K562 (cell line): Measurements from ENCODE around the gene EFCAB12. TPM values are rescaled to one million over a fixed set of nuclear protein-coding genes. Genes with fewer than 3 reads are reported as not detected.

ENCODE experiments used
- ATAC-seq: fragments of 200-7000 bp; cut with Tn5 transposase; 3 replicates; pipeline ENCODE4 v1.9.1; 2020; ENCODE audit warnings: moderate library complexity
- BruUV-seq: library from RNA; stranded (reverse); fragments of 400-500 nt; replicated peaks from 2 replicates; lab custom pipeline; 2021; lab: Mats Ljungman, UMichigan
- CTCF ChIA-PET: fragments of 300-600 bp; formaldehyde crosslinking; extraction: SDS; loops from one replicate; lab custom pipeline; 2021; ENCODE audit warnings: low intra/inter-chr PET ratio; lab: Yijun Ruan, JAX
- POLR2A ChIA-PET: fragments of 300-600, 350-650 bp; sonication (Branson Sonifier 250); formaldehyde crosslinking; extraction: SDS; loops from one replicate; lab custom pipeline; 2021; ENCODE audit warnings: antibody characterized with exemption, inconsistent platforms; lab: Yijun Ruan, JAX
- DNase-seq, 4 experiments: peaks; one replicate each; pipeline versions ENCODE4 v3.0.0 to v3.0.0-alpha.2; 2011 to 2018; ENCODE audit warnings: low spot score in 3 of 4, mixed read lengths in 3 of 4; ENCODE audit errors: extremely low read depth in 1 of 4
- FAIRE-seq: peaks from 2 replicates; lab custom pipeline; 2011; peaks lifted over from hg19 to GRCh38; lab: Jason Lieb, UNC
- H2AFZ ChIP-seq: 2 replicates; pipeline ENCODE4 v1.6.0; 2011; ENCODE audit warnings: low read depth, low read length, control low read depth, inconsistent platforms
- H3K27ac ChIP-seq: fragments of 200-600 bp; 3 replicates; pipeline ENCODE4 v1.8.0; 2011; ENCODE audit warnings: low read depth, mild to moderate bottlenecking, control low read depth, inconsistent platforms, low read length, moderate library complexity, mixed read lengths; ENCODE audit errors: extremely low read depth
- H3K27me3 ChIP-seq, 2 experiments: fragments of 300-600 bp in 1 of 2; 2 replicates in 1 of 2; 3 replicates in 1 of 2; pipeline versions ENCODE4 v1.6.0 to v1.8.0; 2011; ENCODE audit warnings: inconsistent platforms in 2 of 2, low read length in 2 of 2, mild to moderate bottlenecking in 1 of 2, mixed read lengths in 1 of 2, moderate library complexity in 1 of 2; ENCODE audit not compliant: control insufficient read depth in 2 of 2, insufficient read depth in 2 of 2
- H3K36me3 ChIP-seq: fragments of 300-600 bp; 3 replicates; pipeline ENCODE4 v1.8.0; 2011; ENCODE audit warnings: mild to moderate bottlenecking, low read length, inconsistent platforms; ENCODE audit not compliant: control insufficient read depth, insufficient read depth
- H3K4me1 ChIP-seq, 2 experiments: fragments of 200-600 bp in 1 of 2; replicated peaks in 1 of 2; 2 replicates in 1 of 2; 3 replicates in 1 of 2; pipeline versions ENCODE4 v1.5.1 to v1.8.0; 2011; ENCODE audit warnings: inconsistent platforms in 2 of 2, low read length in 2 of 2, mild to moderate bottlenecking in 1 of 2, mixed read lengths in 1 of 2, moderate library complexity in 1 of 2; ENCODE audit not compliant: control insufficient read depth in 2 of 2, insufficient read depth in 2 of 2
- H3K4me2 ChIP-seq: 2 replicates; pipeline ENCODE4 v1.6.1; 2011; ENCODE audit warnings: low read length, control low read depth, inconsistent platforms, mixed read lengths; ENCODE audit not compliant: insufficient read depth
- H3K4me3 ChIP-seq: fragments of 200-600 bp; sonication (generic), shearing (Covaris generic); 2 replicates; pipeline ENCODE4 v1.5.1; 2016; ENCODE audit warnings: control low read depth, inconsistent platforms
- H3K79me2 ChIP-seq: fragments of 200-600 bp; 3 replicates; pipeline ENCODE4 v1.8.0; 2011; ENCODE audit warnings: low read length, inconsistent platforms; ENCODE audit not compliant: control insufficient read depth, insufficient read depth
- H3K9ac ChIP-seq, 2 experiments: 2 replicates each; pipeline versions ENCODE4 v1.6.0 to v1.6.1; 2011; ENCODE audit warnings: low read depth in 2 of 2, low read length in 2 of 2, control low read depth in 1 of 2, inconsistent platforms in 1 of 2, mild to moderate bottlenecking in 1 of 2, mixed read lengths in 1 of 2; ENCODE audit not compliant: insufficient read depth in 1 of 2
- H3K9me1 ChIP-seq: one replicate; pipeline ENCODE4 v1.6.0; 2011; ENCODE audit warnings: inconsistent platforms, mild to moderate bottlenecking, low read length, moderate library complexity; ENCODE audit not compliant: control insufficient read depth, insufficient read depth
- H3K9me3 ChIP-seq: replicated peaks from 2 replicates; pipeline ENCODE4 v1.5.1; 2011; ENCODE audit warnings: low read depth, low read length, inconsistent platforms; ENCODE audit not compliant: control insufficient read depth, insufficient read depth
- H4K20me1 ChIP-seq: replicated peaks from 2 replicates; pipeline ENCODE4 v1.6.1; 2011; ENCODE audit warnings: low read length, inconsistent platforms, mixed read lengths; ENCODE audit not compliant: control insufficient read depth, insufficient read depth
- E4F1 ChIP-seq: fragments of 250-450 bp; sonication (Bioruptor Pico); IDR thresholded peaks from 2 replicates; pipeline ENCODE4 v1.5.0; 2021; ENCODE audit warnings: mild to moderate bottlenecking, borderline replicate concordance
- ELF2 ChIP-seq: fragments of 250-450 bp; sonication (Bioruptor Pico); IDR thresholded peaks from 2 replicates; pipeline ENCODE4 v1.5.0; 2021; ENCODE audit warnings: mild to moderate bottlenecking
- ERF ChIP-seq: fragments of 450-650 bp; formaldehyde crosslinking; IDR thresholded peaks from 2 replicates; pipeline ENCODE4 v1.4.0; 2020; ENCODE audit warnings: mild to moderate bottlenecking, mixed read lengths
- ETS2 ChIP-seq: IDR thresholded peaks from 2 replicates; pipeline ENCODE4 v1.6.1; 2016; ENCODE audit warnings: borderline replicate concordance, missing genetic modification characterization, mild to moderate bottlenecking, moderate library complexity, missing compliant biosample characterization; ENCODE audit not compliant: poor library complexity, severe bottlenecking
- HLTF ChIP-seq: fragments of 450-650 bp; IDR thresholded peaks from 2 replicates; pipeline ENCODE4 v1.6.1; 2016
- KAT2B ChIP-seq: IDR thresholded peaks from one replicate; pipeline ENCODE4 v1.6.1; 2012; ENCODE audit warnings: low read depth, mild to moderate bottlenecking, control low read depth, inconsistent platforms, low read length, moderate library complexity
- NFYB ChIP-seq: IDR thresholded peaks from 2 replicates; pipeline ENCODE4 v1.6.1; 2011; ENCODE audit warnings: mild to moderate bottlenecking, moderate library complexity; ENCODE audit not compliant: insufficient read length; ENCODE audit errors: extremely low read depth
- ZNF511 ChIP-seq: sonication (generic); formaldehyde crosslinking; IDR thresholded peaks from 2 replicates; pipeline ENCODE4 v1.8.0; 2022; ENCODE audit warnings: mild to moderate bottlenecking, missing genetic modification reagents
- ZNF778 ChIP-seq: fragments of 450-650 bp; formaldehyde crosslinking; IDR thresholded peaks from 2 replicates; pipeline ENCODE4 v1.4.0; 2020; ENCODE audit warnings: mild to moderate bottlenecking, moderate library complexity
- WGBS: fragments of 100-300 bp; shearing (Covaris generic); methylation state at CpG from one replicate; pipeline ENCODE4 v1.1.6; 2016; ENCODE audit warnings: low coverage, mixed read lengths; ENCODE audit not compliant: insufficient coverage; ENCODE audit errors: missing lambda C conversion rate; 5-methylcytosine and 5-hydroxymethylcytosine counted together
- in situ Hi-C: fragments of 300-500 bp; cut with MboI; formaldehyde crosslinking; loops from 4 replicates; pipeline ENCODE4 v1.15.0; 2018; ENCODE audit warnings: inconsistent platforms, mixed read lengths
- intact Hi-C: fragments of 100-400 bp; cut with micrococcal nuclease; formaldehyde crosslinking; loops from 2 replicates; pipeline ENCODE4 v1.14.2; 2022
- polyA plus RNA-seq, 8 experiments: library from polyadenylated mRNA; depleted of rRNA in 4 of 8; stranded (reverse) in 5 of 8; unstranded in 3 of 8; fragments of >200 nt; fragmentation: Nextera tagmentation in 2 of 8; fragmentation: Illumina TruSeq in 1 of 8; extraction: Ambion mirVana in 2 of 8; extraction: Trizol in 1 of 8; gene quantifications; 2 replicates each; pipeline versions ENCODE4 v1.2.1 to v1.2.3, GENCODE V29; 2011 to 2014; ENCODE audit warnings: inconsistent platforms in 1 of 8, missing spikeins in 1 of 8
- total RNA-seq, 7 experiments: library from RNA; depleted of rRNA in 6 of 7; stranded (reverse); fragments of >200 nt in 6 of 7; fragmentation: Illumina TruSeq in 2 of 7; extraction: Trizol in 2 of 7; gene quantifications; 2 replicates each; pipeline versions ENCODE4 v1.2.1 to v1.2.3, GENCODE V29; 2011 to 2021; ENCODE audit warnings: low replicate concordance in 1 of 7

EFCAB12 gene
- total and polyA plus RNA-seq, 9 of the 15 experiments (the other 6 are each of a cell fraction or from before 2014, with no cell fraction given): 0.08 to 0.95 (median 0.56) TPM; not detected in 1

- TF ChIP-seq E4F1 (CRISPR knock-in tag) (no peak), HLTF (no peak), NFYB (no peak), ZNF778 (no peak), ZNF511 (CRISPR knock-in tag) (no peak), ERF (CRISPR knock-in tag) (no peak), ELF2 (CRISPR knock-in tag) (no peak)
Measured at GRCh38 chr3:129357616-129358015, 70.8 kb downstream of the EFCAB12 start (continued).

- POLR2A ChIA-PET: no interaction called here
- no peak for DNase-seq
- in situ Hi-C loops: no loop called here
- TF ChIP-seq KAT2B: no peak
- TF ChIP-seq ETS2 (tag): no peak
Measured at GRCh38 chr3:129356756-129357425, 71.5 kb downstream of the EFCAB12 start.

More at GRCh38 chr3:129356756-129357425, 71.5 kb downstream of the EFCAB12 start:
- Histone ChIP-seq H3K4me1 (peaks cover 3 to 21% of the 10 kb centered on the region in 2 experiments; a peak in 4 of 5 replicates), H3K4me3 (no peak overlapping the region), H2AFZ (no peak overlapping the region), H3K36me3 (no peaks in the 10 kb centered on the region), H3K27ac (no peak overlapping the region), H3K9me3 (no peaks in the 10 kb centered on the region), H3K27me3 (no peaks in the 10 kb centered on the region), H3K79me2 (no peaks in the 10 kb centered on the region), H4K20me1 (no peaks in the 10 kb centered on the region), H3K4me2 (no peak overlapping the region), H3K9me1 (no peaks in the 10 kb centered on the region), H3K9ac (no peak overlapping the region)
- ATAC-seq (no peak), FAIRE-seq (no peak)
- intact Hi-C loops: no loop called here
- CTCF ChIA-PET: no interaction called here
- 52% methylated on average over 7 of the region's 10 CpGs for WGBS
- no TSS peak for BruUV-seq
